Endothelial cell of umbilical vein (primary cell): ENCODE measurements around the gene VPS13A. TPM values are rescaled to one million over a fixed set of nuclear protein-coding genes. Genes with fewer than 3 reads are reported as not detected.

Source experiments
- BruUV-seq: library from RNA; stranded (reverse); fragments of 400-500 nt; replicated peaks from 2 replicates; lab custom pipeline; 2021; lab: Mats Ljungman, UMichigan
- CTCF ChIA-PET: fragments of 300-600, 350-600 bp; sonication (Branson Sonifier 250); formaldehyde crosslinking; loops from one replicate; lab custom pipeline; 2021; ENCODE audit warnings: antibody characterized with exemption, inconsistent platforms; lab: Charles Lee
- POLR2A ChIA-PET: fragments of 300-600, 350-600 bp; sonication (Branson Sonifier 250); formaldehyde crosslinking; loops from one replicate; lab custom pipeline; 2021; ENCODE audit warnings: antibody characterized with exemption, inconsistent platforms; lab: Charles Lee
- DNase-seq: peaks from one replicate; pipeline ENCODE4 v3.0.0-alpha.2; 2011; ENCODE audit warnings: low read depth, low spot score
- FAIRE-seq: peaks from 2 replicates; lab custom pipeline; 2011; peaks lifted over from hg19 to GRCh38; lab: Jason Lieb, UNC
- H2AFZ ChIP-seq: 2 replicates; pipeline ENCODE4 v1.6.0; 2012; ENCODE audit warnings: low read depth, low read length, control low read depth, inconsistent platforms
- H3K27ac ChIP-seq: 2 replicates; pipeline ENCODE4 v1.5.1; 2011; ENCODE audit warnings: low read depth, mild to moderate bottlenecking, control low read depth, low read length, moderate library complexity; ENCODE audit not compliant: insufficient read depth
- H3K27me3 ChIP-seq, 2 experiments: 2 replicates each; pipeline versions ENCODE4 v1.6.0 to v1.6.1; 2011; ENCODE audit warnings: low read length in 2 of 2, mixed read lengths in 1 of 2; ENCODE audit not compliant: control insufficient read depth in 2 of 2, insufficient read depth in 2 of 2
- H3K36me3 ChIP-seq, 2 experiments: 2 replicates in 1 of 2; 3 replicates in 1 of 2; pipeline ENCODE4 v1.5.1; 2011; ENCODE audit warnings: low read length in 2 of 2, mild to moderate bottlenecking in 1 of 2, moderate library complexity in 1 of 2; ENCODE audit not compliant: control insufficient read depth in 2 of 2, insufficient read depth in 2 of 2; ENCODE audit errors: extremely low read depth in 1 of 2
- H3K4me1 ChIP-seq: 3 replicates; pipeline ENCODE4 v1.5.1; 2011; ENCODE audit warnings: mild to moderate bottlenecking, low read length; ENCODE audit not compliant: control insufficient read depth, insufficient read depth; ENCODE audit errors: extremely low read depth
- H3K4me2 ChIP-seq: 2 replicates; pipeline ENCODE4 v1.6.1; 2011; ENCODE audit warnings: low read length, control low read depth, mixed read lengths; ENCODE audit not compliant: insufficient read depth
- H3K4me3 ChIP-seq, 3 experiments: fragments of 200-600 bp in 1 of 3; sonication (generic), shearing (Covaris generic) in 1 of 3; replicated peaks in 1 of 3; 2 replicates each; pipeline ENCODE4 v1.5.1; 2011 to 2016; ENCODE audit warnings: control low read depth in 3 of 3, low read length in 3 of 3, mild to moderate bottlenecking in 2 of 3, inconsistent platforms in 1 of 3, low read depth in 1 of 3, moderate library complexity in 1 of 3; ENCODE audit not compliant: insufficient read depth in 1 of 3
- H3K79me2 ChIP-seq: 2 replicates; pipeline ENCODE4 v1.6.0; 2012; ENCODE audit warnings: low read length, inconsistent platforms; ENCODE audit not compliant: control insufficient read depth, insufficient read depth
- H3K9ac ChIP-seq: replicated peaks from 2 replicates; pipeline ENCODE3; 2011; ENCODE audit warnings: low read length, control low read depth; ENCODE audit not compliant: insufficient read depth; ENCODE audit errors: extremely low read depth
- H3K9me1 ChIP-seq: replicated peaks from 3 replicates; pipeline ENCODE4 v1.6.0; 2011; ENCODE audit warnings: mild to moderate bottlenecking, low read length; ENCODE audit not compliant: control insufficient read depth, insufficient read depth; ENCODE audit errors: extremely low read depth
- H3K9me3 ChIP-seq: replicated peaks from 2 replicates; pipeline ENCODE4 v1.5.1; 2012; ENCODE audit warnings: low read length, inconsistent platforms; ENCODE audit not compliant: control insufficient read depth, insufficient read depth
- H4K20me1 ChIP-seq: replicated peaks from 2 replicates; pipeline ENCODE3; 2011; ENCODE audit warnings: mild to moderate bottlenecking, low read length; ENCODE audit not compliant: control insufficient read depth, insufficient read depth; ENCODE audit errors: extremely low read depth
- EZH2 ChIP-seq: IDR thresholded peaks from 2 replicates; pipeline ENCODE4 v1.6.1; 2012; ENCODE audit warnings: borderline replicate concordance, low read depth, mild to moderate bottlenecking, moderate library complexity, low read length, inconsistent platforms; ENCODE audit not compliant: severe bottlenecking
- FOS ChIP-seq: IDR thresholded peaks from 2 replicates; pipeline ENCODE4 v1.6.1; 2011; ENCODE audit warnings: mild to moderate bottlenecking, low read length, moderate library complexity, borderline replicate concordance; ENCODE audit not compliant: insufficient read depth
- GATA2 ChIP-seq: IDR thresholded peaks from 2 replicates; pipeline ENCODE4 v1.7.0; 2011; ENCODE audit warnings: low read depth, mild to moderate bottlenecking, moderate library complexity, mixed read lengths, low read length; ENCODE audit not compliant: insufficient read length, insufficient read depth
- JUN ChIP-seq: IDR thresholded peaks from 2 replicates; pipeline ENCODE4 v1.6.1; 2011; ENCODE audit warnings: borderline replicate concordance, low read depth; ENCODE audit not compliant: insufficient read length, insufficient read depth
- MYC ChIP-seq: IDR thresholded peaks from one replicate; pipeline ENCODE4 v1.6.1; 2011; ENCODE audit warnings: mild to moderate bottlenecking, low read depth, low read length
- POLR2A ChIP-seq: IDR thresholded peaks from 2 replicates; pipeline ENCODE4 v1.6.1; 2012; ENCODE audit warnings: low read depth, mild to moderate bottlenecking, control low read depth, low read length
- POLR2AphosphoS5 ChIP-seq: IDR thresholded peaks from 2 replicates; pipeline ENCODE4 v1.6.1; 2012; ENCODE audit warnings: low read depth, mild to moderate bottlenecking, control low read depth, low read length, moderate library complexity; ENCODE audit not compliant: insufficient read depth
- dilution Hi-C: fragments of 300-500 bp; cut with MboI; formaldehyde crosslinking; loops from one replicate; pipeline ENCODE4 v1.15.0; 2019; ENCODE audit warnings: low sequenced_read_pairs; ENCODE audit not compliant: extremely low pct_ligation_motif_present
- intact Hi-C: fragments of 100-400 bp; cut with micrococcal nuclease; formaldehyde crosslinking; loops from one replicate; pipeline ENCODE4 v1.10.0; 2022
- polyA plus RNA-seq, 4 experiments: library from polyadenylated mRNA; depleted of rRNA in 3 of 4; stranded (reverse) in 3 of 4; unstranded in 1 of 4; fragments of >200 nt; gene quantifications; 2 replicates each; pipeline versions ENCODE4 v1.2.1 to v1.2.3, GENCODE V29; 2011 to 2012; ENCODE audit warnings: missing spikeins in 1 of 4
- total RNA-seq: library from RNA; stranded (reverse); gene quantifications from 2 replicates; pipeline ENCODE4 v1.2.3, GENCODE V29; 2021
- TF ChIP-seq, protein P1 (sequence below), 2 donors: IDR thresholded peaks; 1 replicate in 1 of 2; 2 replicates in 1 of 2; pipeline ENCODE4 v1.5.1; 2011; ENCODE audit warnings: low read length in 2 of 2, mild to moderate bottlenecking in 2 of 2, moderate library complexity in 2 of 2, control low read depth in 1 of 2, inconsistent platforms in 1 of 2, low read depth in 1 of 2; ENCODE audit not compliant: insufficient read depth in 1 of 2; ENCODE audit errors: extremely low read depth in 1 of 2

Gene VPS13A
- total and polyA plus RNA-seq, 2 donors (not counting 3 experiments of a cell fraction or from before 2014, with no cell fraction given): 4.7 to 33.3 TPM

DNA sequence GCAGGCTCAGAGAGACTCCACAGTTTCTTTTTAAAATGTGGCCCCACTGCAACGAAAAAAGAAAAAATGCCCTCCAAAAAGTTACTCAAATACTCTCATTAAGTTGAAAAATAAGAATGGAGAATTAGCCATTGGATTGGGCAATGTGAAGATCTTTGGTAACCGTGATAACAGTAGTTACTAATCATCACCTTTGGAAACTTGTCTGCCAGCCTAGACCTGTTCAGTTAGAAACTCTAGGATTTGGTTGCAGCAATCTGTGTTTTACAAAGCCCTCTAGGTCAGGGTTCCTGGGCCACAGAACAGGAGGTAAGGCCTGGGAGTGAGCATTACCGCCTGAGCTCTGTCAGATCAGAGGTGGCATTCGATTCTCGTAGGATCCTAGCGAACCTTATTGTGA lies 34.2 kb downstream of the VPS13A start:
- Histone ChIP-seq H3K27me3 (no peaks in the 10 kb centered on the region), H3K36me3 (no peaks in the 10 kb centered on the region), H3K9me3 (no peaks in the 10 kb centered on the region), H3K4me2 (no peak overlapping the region), H2AFZ (no peak overlapping the region), H4K20me1 (no peaks in the 10 kb centered on the region), H3K9me1 (no peaks in the 10 kb centered on the region), H3K79me2 (no peaks in the 10 kb centered on the region), H3K4me1 (no peaks in the 10 kb centered on the region), H3K9ac (no peak overlapping the region), H3K4me3 (no peak overlapping the region), H3K27ac (no peak overlapping the region)
- intact Hi-C loops (no loop called here), dilution Hi-C loops (no loop called here)
- no TSS peak for BruUV-seq
- TF ChIP-seq FOS: no peak
- no peak for TF ChIP-seq EZH2
- no peak for TF ChIP-seq POLR2AphosphoS5
- TF ChIP-seq GATA2: no peak
- TF ChIP-seq JUN: no peak
- no peak for TF ChIP-seq POLR2A
- TF ChIP-seq, protein P1, sequence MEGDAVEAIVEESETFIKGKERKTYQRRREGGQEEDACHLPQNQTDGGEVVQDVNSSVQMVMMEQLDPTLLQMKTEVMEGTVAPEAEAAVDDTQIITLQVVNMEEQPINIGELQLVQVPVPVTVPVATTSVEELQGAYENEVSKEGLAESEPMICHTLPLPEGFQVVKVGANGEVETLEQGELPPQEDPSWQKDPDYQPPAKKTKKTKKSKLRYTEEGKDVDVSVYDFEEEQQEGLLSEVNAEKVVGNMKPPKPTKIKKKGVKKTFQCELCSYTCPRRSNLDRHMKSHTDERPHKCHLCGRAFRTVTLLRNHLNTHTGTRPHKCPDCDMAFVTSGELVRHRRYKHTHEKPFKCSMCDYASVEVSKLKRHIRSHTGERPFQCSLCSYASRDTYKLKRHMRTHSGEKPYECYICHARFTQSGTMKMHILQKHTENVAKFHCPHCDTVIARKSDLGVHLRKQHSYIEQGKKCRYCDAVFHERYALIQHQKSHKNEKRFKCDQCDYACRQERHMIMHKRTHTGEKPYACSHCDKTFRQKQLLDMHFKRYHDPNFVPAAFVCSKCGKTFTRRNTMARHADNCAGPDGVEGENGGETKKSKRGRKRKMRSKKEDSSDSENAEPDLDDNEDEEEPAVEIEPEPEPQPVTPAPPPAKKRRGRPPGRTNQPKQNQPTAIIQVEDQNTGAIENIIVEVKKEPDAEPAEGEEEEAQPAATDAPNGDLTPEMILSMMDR (IDR thresholded peaks at IDR 0.05; ENCODE audit: extremely low read depth in 1 of 2, insufficient read depth in 1 of 2, low read depth in 1 of 2, low read length in 2 of 2): no peak
- no peak for TF ChIP-seq MYC
- CTCF ChIA-PET: interaction anchor here (1.0 to 1.7 kb wide), 2 partner anchors 12 to 44 kb away, joined by 3 to 4 read pairs; no protein-coding TSS in a partner anchor
- no peak for FAIRE-seq
- POLR2A ChIA-PET: no interaction called here
- DNase-seq: no peak
